ENCODE measurements around the gene CC2D2B. TPM values are rescaled to one million over a fixed set of nuclear protein-coding genes. Genes with fewer than 3 reads are reported as not detected.
A peak's percentile ranks its signal among the peaks of the same experiment; 100 is the strongest.

CC2D2B gene
- total and polyA plus RNA-seq, 4 donors: 0.29 to 5.0 (median 0.72) TPM

DNA sequence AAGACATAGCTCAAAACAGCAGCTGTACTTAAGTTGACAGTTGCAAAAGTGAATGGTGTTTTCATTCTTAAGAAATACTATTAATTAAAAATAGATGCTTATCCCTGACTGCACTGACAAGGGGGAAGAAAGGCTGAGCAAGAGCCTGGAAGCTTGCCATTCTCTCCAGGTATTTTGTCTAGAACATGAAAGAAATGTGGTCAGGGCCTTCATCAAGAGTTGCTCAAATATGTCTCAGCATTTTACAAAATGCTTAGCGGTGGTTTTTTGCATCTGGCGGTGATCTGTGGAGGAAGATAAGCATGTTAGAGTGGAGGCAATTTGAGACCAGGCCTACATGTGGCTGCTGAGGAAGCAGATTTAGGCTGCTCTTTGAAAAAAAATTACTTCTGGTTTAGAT lies 46.4 kb upstream of the CC2D2B start:
- DNase-seq (no peak), ATAC-seq (ENCODE audit: insufficient read depth, low FRiP score) (no peak)
- WGBS, 2 donors: 60 to 82% methylated on average over 2 of the region's 2 CpGs
- Histone ChIP-seq H3K27ac (ENCODE audit: low read depth in 1 of 2, low read length in 1 of 2) (no peak overlapping the region), H3K9me3 (ENCODE audit: control insufficient read depth in 4 of 4, insufficient read depth in 3 of 4, low read length in 3 of 4) (no peaks in the 10 kb centered on the region), H3K4me1 (ENCODE audit: control insufficient read depth in 5 of 5, insufficient read depth in 5 of 5, low read length in 5 of 5) (peaks cover 0 to 11% (median 4%) of the 10 kb centered on the region in 5 donors), H3K9ac (ENCODE audit: insufficient read depth in 1 of 2, low read length in 2 of 2) (no peak overlapping the region), H3K36me3 (ENCODE audit: control insufficient read depth in 4 of 4, insufficient read depth in 4 of 4, low read length in 4 of 4) (peaks cover 0 to 4% (median 0%) of the 10 kb centered on the region in 4 donors), H3K4me3 (no peak overlapping the region), H3K27me3 (ENCODE audit: control insufficient read depth in 3 of 3, insufficient read depth in 3 of 3, low read length in 2 of 3) (no peaks in the 10 kb centered on the region)
- TF ChIP-seq, protein P1, sequence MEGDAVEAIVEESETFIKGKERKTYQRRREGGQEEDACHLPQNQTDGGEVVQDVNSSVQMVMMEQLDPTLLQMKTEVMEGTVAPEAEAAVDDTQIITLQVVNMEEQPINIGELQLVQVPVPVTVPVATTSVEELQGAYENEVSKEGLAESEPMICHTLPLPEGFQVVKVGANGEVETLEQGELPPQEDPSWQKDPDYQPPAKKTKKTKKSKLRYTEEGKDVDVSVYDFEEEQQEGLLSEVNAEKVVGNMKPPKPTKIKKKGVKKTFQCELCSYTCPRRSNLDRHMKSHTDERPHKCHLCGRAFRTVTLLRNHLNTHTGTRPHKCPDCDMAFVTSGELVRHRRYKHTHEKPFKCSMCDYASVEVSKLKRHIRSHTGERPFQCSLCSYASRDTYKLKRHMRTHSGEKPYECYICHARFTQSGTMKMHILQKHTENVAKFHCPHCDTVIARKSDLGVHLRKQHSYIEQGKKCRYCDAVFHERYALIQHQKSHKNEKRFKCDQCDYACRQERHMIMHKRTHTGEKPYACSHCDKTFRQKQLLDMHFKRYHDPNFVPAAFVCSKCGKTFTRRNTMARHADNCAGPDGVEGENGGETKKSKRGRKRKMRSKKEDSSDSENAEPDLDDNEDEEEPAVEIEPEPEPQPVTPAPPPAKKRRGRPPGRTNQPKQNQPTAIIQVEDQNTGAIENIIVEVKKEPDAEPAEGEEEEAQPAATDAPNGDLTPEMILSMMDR (IDR thresholded peaks at IDR 0.05; ENCODE audit: control extremely low read depth, extremely low read depth): no peak

DNA sequence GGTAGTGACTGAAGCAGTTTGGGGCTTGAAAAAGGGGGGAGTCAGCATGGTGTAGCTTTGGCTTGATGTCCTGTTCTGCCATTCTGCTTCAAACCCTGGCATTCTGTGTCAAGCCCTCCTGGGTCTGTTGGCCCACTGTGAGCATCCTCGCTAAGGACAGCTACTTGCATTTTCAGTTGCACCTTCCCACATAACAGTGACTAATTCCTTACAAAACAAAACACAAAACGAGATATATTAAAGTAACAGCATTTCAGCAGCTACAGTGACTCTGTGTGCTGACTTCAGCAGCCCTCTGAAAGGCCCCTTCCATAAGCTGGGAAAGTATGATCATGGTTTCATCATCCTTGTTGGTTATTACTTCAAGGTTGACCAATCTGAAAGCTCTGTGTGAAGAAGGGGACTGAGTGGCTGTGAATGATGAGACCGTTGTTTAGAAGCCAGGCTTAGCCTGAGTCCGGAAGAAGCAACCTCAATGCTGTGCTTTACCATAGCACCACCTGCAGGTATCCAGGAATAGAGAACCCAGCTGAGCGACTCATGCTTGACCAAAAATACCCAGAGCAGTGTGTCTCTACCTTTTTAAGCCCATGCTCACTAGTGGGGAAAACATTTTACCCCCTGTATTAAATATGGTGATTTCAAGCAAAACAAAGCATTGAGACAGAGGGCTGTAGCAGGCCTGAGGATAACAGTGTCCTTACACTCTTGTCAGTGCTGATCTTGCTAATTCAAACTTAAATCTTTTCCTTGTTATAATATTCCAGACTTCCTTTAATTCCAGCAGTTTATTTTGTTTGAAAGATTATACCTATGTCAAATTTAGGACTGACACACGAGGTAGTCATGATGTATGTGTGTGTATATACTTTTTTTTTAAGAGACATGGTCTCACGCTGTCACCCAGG lies 42.6 kb upstream of the CC2D2B start:
- WGBS, 2 donors: 34 to 42% methylated on average over 7 of the region's 7 CpGs
- H3K4me3 ChIP-seq: no peak overlapping the region
- peaks cover 0 to 7% (median 4%) of the 10 kb centered on the region in 4 donors for H3K36me3 ChIP-seq (ENCODE audit: control insufficient read depth in 4 of 4, insufficient read depth in 4 of 4, low read length in 4 of 4)
- H3K9me3 ChIP-seq (ENCODE audit: control insufficient read depth in 4 of 4, insufficient read depth in 3 of 4, low read length in 3 of 4): no peaks in the 10 kb centered on the region
- no peak overlapping the region for H3K9ac ChIP-seq (ENCODE audit: insufficient read depth in 1 of 2, low read length in 2 of 2)
- peak; percentile 59 for ATAC-seq (ENCODE audit: insufficient read depth, low FRiP score)
- TF ChIP-seq, protein P1 (IDR thresholded peaks at IDR 0.05; ENCODE audit: control extremely low read depth, extremely low read depth): peak; percentile 42
- H3K4me1 ChIP-seq (ENCODE audit: control insufficient read depth in 5 of 5, insufficient read depth in 5 of 5, low read length in 5 of 5): peaks cover 0 to 11% (median 4%) of the 10 kb centered on the region in 5 donors
- DNase-seq: peak; percentile 67 to 90 (median 85)
- H3K27me3 ChIP-seq (ENCODE audit: control insufficient read depth in 3 of 3, insufficient read depth in 3 of 3, low read length in 2 of 3): no peaks in the 10 kb centered on the region
- peak overlapping the region in 1 of 2 donors; percentile 28 for H3K27ac ChIP-seq (ENCODE audit: low read depth in 1 of 2, low read length in 1 of 2)

DNA sequence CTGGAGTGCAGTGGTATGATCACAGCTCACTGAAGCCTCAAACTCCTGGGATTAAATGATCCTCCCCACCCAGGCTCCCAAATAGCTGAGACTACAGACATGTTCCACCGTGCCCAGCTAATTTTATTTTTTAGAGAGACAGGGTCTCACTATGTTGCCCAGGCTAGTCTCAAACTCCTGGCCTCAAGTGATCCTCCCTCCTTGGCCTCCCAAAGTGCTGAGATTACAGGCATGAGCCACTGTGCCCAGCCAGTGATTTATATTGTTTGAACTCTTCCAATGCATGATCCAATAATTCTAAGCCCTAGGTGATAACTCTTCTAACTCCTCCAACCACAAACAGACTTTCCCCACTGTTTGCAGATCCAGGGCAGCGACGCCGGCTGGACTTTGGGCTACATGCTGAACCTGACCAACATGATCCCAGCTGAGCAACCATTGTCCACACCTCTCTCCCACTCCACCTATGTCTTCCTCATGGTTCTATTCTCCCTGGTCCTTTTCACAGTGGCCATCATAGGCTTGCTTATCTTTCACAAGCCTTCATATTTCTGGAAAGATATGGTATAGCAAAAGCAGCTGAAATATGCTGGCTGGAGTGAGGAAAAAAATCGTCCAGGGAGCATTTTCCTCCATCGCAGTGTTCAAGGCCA lies 41.8 kb upstream of the CC2D2B start:
- Histone ChIP-seq H3K4me3 (no peak overlapping the region), H3K4me1 (ENCODE audit: control insufficient read depth in 5 of 5, insufficient read depth in 5 of 5, low read length in 5 of 5) (peaks cover 0 to 7% (median 4%) of the 10 kb centered on the region in 5 donors), H3K36me3 (ENCODE audit: control insufficient read depth in 4 of 4, insufficient read depth in 4 of 4, low read length in 4 of 4) (peaks cover 0 to 8% (median 5%) of the 10 kb centered on the region in 4 donors), H3K27ac (ENCODE audit: low read depth in 1 of 2, low read length in 1 of 2) (no peak overlapping the region), H3K27me3 (ENCODE audit: control insufficient read depth in 3 of 3, insufficient read depth in 3 of 3, low read length in 2 of 3) (no peaks in the 10 kb centered on the region), H3K9me3 (ENCODE audit: control insufficient read depth in 4 of 4, insufficient read depth in 3 of 4, low read length in 3 of 4) (no peaks in the 10 kb centered on the region), H3K9ac (ENCODE audit: insufficient read depth in 1 of 2, low read length in 2 of 2) (no peak overlapping the region)
- 87 to 90% methylated on average over 6 of the region's 6 CpGs for WGBS, 2 donors
- no peak for DNase-seq
- no peak for ATAC-seq (ENCODE audit: insufficient read depth, low FRiP score)
- TF ChIP-seq, protein P1 (IDR thresholded peaks at IDR 0.05; ENCODE audit: control extremely low read depth, extremely low read depth): no peak
